Fibroblast of lung (primary cell): ENCODE results near the gene BORCS6.

Experiments
- CTCF ChIP-seq, 2 donors: IDR thresholded peaks in 1 of 2; conservative IDR thresholded peaks in 1 of 2; 1 replicate in 1 of 2; 2 replicates in 1 of 2; pipeline ENCODE4 v1.5.1; 2011 to 2012; ENCODE audit warnings: low read length in 2 of 2, control low read depth in 1 of 2, inconsistent platforms in 1 of 2, low read depth in 1 of 2, mild to moderate bottlenecking in 1 of 2
- EZH2 ChIP-seq: IDR thresholded peaks from 2 replicates; pipeline ENCODE4 v1.5.1; 2012; ENCODE audit warnings: low read length, control low read depth, mild to moderate bottlenecking; ENCODE audit errors: missing control alignments

- TF ChIP-seq CTCF (conservative IDR thresholded peaks at IDR 0.05 in 1 of 2, IDR thresholded peaks at IDR 0.05 in 1 of 2; ENCODE audit: low read depth in 1 of 2, low read length in 2 of 2) (peak; percentile 3 to 6), EZH2 (no peak)
Observed at GRCh38 chr17:8189711-8190477, at the start of gene BORCS6.
